ENCODE data around the gene KRT40.

Gene KRT40

DNA sequence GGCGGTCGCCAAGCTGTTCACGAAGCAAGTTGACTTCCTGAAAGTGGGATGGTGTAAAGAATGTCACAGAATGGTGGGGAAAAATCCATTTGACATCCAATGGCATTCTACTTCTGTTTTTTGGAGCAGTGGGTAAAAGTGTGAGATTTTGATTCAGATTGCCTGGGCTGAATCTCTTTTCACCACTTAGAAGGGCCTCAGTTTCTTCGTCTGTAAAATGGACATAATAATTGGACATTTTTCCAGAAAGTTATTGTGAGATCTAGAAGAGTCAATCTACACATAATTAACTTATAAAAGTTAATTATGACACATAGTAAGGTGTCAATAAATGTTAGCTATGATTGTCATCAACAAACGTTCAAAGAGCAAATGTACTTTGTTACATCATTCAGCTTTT, 3.0 kb downstream of the KRT40 start:
- no peak for TF ChIP-seq CTCF (conservative IDR thresholded peaks at IDR 0.05; ENCODE audit: low read length)
- no peak overlapping the region for H3K4me3 ChIP-seq (ENCODE audit: low read length)
- DNase-seq (ENCODE audit: low read depth): no peak

- no peak for TF ChIP-seq CTCF (conservative IDR thresholded peaks at IDR 0.05; ENCODE audit: low read length)
These were observed 3.5 kb downstream of the KRT40 start for GRCh38 chr17:40980596-40980995.

GRCh38 chr17:40980117-40980516, 4.0 kb downstream of the KRT40 start:
- no peak overlapping the region for H3K4me3 ChIP-seq (ENCODE audit: low read length)
- no peak for DNase-seq (ENCODE audit: low read depth)
- no peak for TF ChIP-seq CTCF (conservative IDR thresholded peaks at IDR 0.05; ENCODE audit: low read length)

More at GRCh38 chr17:40980596-40980995, 3.5 kb downstream of the KRT40 start:
- no peak overlapping the region for H3K4me3 ChIP-seq (ENCODE audit: low read length)
- DNase-seq (ENCODE audit: low read depth): peak; percentile 51

- no peak overlapping the region for H3K4me3 ChIP-seq (ENCODE audit: low read length)
- DNase-seq (ENCODE audit: low read depth): no peak
- no peak for TF ChIP-seq CTCF (conservative IDR thresholded peaks at IDR 0.05; ENCODE audit: low read length)
These were observed 5.5 kb downstream of the KRT40 start for GRCh38 chr17:40978575-40979151.

- H3K4me3 ChIP-seq (ENCODE audit: low read length): no peak overlapping the region
- TF ChIP-seq CTCF (conservative IDR thresholded peaks at IDR 0.05; ENCODE audit: low read length): no peak
- no peak for DNase-seq (ENCODE audit: low read depth)
These were observed 8.6 kb downstream of the KRT40 start for GRCh38 chr17:40975516-40975915.

- no peak for TF ChIP-seq CTCF (conservative IDR thresholded peaks at IDR 0.05; ENCODE audit: low read length)
- DNase-seq (ENCODE audit: low read depth): no peak
- no peak overlapping the region for H3K4me3 ChIP-seq (ENCODE audit: low read length)
These were observed 9.8 kb downstream of the KRT40 start for GRCh38 chr17:40974366-40974765.

- no peak overlapping the region for H3K4me3 ChIP-seq (ENCODE audit: low read length)
- DNase-seq (ENCODE audit: low read depth): no peak
- no peak for TF ChIP-seq CTCF (conservative IDR thresholded peaks at IDR 0.05; ENCODE audit: low read length)
These were observed 16.5 kb downstream of the KRT40 start for GRCh38 chr17:40967582-40967981.

Data from AG10803 (cell line).